CD4-positive, alpha-beta T cell treated with Interleukin-15 for 1 hour (primary cell): ENCODE data around the gene SOCS1.
"Not testable (repeated sequence)": the region's sequence is repeated elsewhere in the genome, so short reads cannot be mapped to it uniquely, and the experiment has no call there.

Source experiments
- DNase-seq: peaks from one replicate; pipeline ENCODE4 v3.0.0-alpha.2; 2020

Gene SOCS1, protein sequence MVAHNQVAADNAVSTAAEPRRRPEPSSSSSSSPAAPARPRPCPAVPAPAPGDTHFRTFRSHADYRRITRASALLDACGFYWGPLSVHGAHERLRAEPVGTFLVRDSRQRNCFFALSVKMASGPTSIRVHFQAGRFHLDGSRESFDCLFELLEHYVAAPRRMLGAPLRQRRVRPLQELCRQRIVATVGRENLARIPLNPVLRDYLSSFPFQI

GRCh38 chr16:11255737-11256660, at the start of gene SOCS1:
TSS of gene SOCS1 (minus strand) at chr16:11256204. CDS start at chr16:11255478, 726 bp downstream.
- peak; percentile 88 for DNase-seq

GRCh38 chr16:11303405-11304138, 47.6 kb upstream of the SOCS1 start:
- no peak for DNase-seq

DNA sequence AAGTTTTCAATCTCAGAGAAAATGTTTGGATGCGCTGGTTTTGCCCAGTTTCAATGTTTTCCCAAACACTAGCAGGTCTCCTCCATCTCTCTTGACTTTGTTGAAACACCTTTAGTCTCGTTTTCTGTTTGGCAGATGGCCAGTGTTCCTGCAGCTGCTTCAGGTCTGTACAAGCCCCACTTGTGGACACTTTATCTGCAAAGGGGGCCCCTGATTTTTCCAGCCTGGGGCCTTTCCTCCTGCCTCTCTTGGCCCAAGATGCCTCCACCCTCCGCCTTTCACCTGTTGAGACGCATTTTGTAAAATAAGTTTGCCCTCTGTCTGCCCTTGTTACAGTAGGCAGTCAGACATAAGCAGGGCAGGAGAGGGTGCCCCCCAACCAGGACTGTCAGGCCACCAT, 47.0 kb upstream of the SOCS1 start:
- no peak for DNase-seq

GRCh38 chr16:11301645-11302501, 45.9 kb upstream of the SOCS1 start:
- DNase-seq: no peak

GRCh38 chr16:11300560-11300892, 44.5 kb upstream of the SOCS1 start:
- DNase-seq: no peak

GRCh38 chr16:11299865-11300559, 44.0 kb upstream of the SOCS1 start:
- no peak for DNase-seq

- not testable (repeated sequence) for DNase-seq
Measured at GRCh38 chr16:11298950-11299547, 43.0 kb upstream of the SOCS1 start.

- DNase-seq: no peak
Measured at GRCh38 chr16:11298143-11298900, 42.3 kb upstream of the SOCS1 start.

- peak; percentile 88 for DNase-seq
Measured at GRCh38 chr16:11297492-11298142, 41.6 kb upstream of the SOCS1 start.

- no peak for DNase-seq
Measured at GRCh38 chr16:11296706-11297491, 40.9 kb upstream of the SOCS1 start.

GRCh38 chr16:11296351-11296705, 40.3 kb upstream of the SOCS1 start:
- no peak for DNase-seq

DNA sequence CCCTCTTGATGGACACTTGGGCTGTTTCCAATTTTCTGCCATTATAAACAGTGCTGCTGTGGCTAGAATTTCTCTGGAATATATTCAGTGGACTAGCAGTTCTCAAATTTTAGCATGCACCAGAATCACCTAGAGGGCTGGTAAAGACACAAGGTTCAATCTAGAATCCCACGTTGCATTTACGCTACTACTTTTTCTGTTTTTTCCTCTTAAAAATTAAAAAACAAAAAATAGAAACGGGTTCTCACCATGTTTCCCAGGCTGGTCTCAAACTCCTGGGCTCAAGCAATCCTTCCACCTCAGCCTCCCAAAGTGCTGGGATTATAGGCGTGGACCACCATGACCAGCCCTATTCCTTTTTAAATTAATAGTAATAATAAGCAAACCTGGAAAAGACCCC, 39.7 kb upstream of the SOCS1 start:
- DNase-seq: no peak

DNA sequence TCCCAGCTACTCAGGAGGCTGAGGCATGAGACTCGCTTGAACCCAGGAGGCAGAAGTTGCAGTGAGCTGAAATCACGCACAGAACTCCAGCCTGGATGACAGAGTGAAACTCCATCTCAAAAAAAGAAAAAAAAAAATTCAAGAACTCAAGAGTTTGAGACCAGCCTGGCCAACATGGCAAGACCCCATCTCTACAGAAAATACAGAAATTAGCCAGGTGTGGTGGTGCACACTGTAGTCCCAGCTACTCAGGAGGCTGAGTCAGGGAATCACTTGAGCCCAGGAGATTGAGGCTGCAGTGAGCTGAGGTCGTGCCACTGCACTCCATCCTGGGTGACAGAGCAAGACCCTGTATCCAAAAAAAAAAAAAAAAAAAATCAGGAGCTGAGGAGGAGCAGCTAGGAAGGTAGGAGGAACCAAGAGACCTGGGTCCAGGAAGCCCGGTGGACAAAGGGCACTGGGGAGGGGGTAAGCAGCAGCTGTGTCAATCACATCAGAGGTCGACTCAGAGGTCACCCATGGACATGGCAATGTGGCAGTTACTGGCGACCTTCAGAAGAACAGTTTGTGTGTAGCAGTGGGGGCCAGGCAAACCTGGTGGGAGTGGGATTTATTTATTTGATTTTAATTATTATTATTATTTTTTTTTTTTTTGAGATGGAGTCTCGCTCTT, 36.2 kb upstream of the SOCS1 start:
- no peak for DNase-seq

GRCh38 chr16:11291091-11291703, 35.2 kb upstream of the SOCS1 start:
- no peak for DNase-seq

- no peak for DNase-seq
Measured at GRCh38 chr16:11290102-11290893, 34.3 kb upstream of the SOCS1 start.

- DNase-seq: not testable (repeated sequence)
Measured at GRCh38 chr16:11289696-11290095, 33.7 kb upstream of the SOCS1 start.

GRCh38 chr16:11289202-11289601, 33.2 kb upstream of the SOCS1 start:
- no peak for DNase-seq

- no peak for DNase-seq
Measured at GRCh38 chr16:11285842-11286241, 29.8 kb upstream of the SOCS1 start.
